Ishikawa (cell line): Measurements from ENCODE around the gene ATAD3C.

Experiments used
- CEBPB ChIP-seq: IDR thresholded peaks from 2 replicates; pipeline ENCODE4 v1.6.1; 2012
- EGR1 ChIP-seq: IDR thresholded peaks from 2 replicates; pipeline ENCODE4 v1.6.1; 2012
- EP300 ChIP-seq: IDR thresholded peaks from 2 replicates; pipeline ENCODE4 v1.6.1; 2012; ENCODE audit warnings: borderline replicate concordance
- FOXM1 ChIP-seq: IDR thresholded peaks from 2 replicates; pipeline ENCODE4 v1.6.1; 2012; ENCODE audit warnings: low read depth, borderline replicate concordance
- MAX ChIP-seq: IDR thresholded peaks from 2 replicates; pipeline ENCODE4 v1.6.1; 2012
- NFIC ChIP-seq: IDR thresholded peaks from 2 replicates; pipeline ENCODE4 v1.6.1; 2012
- RAD21 ChIP-seq: IDR thresholded peaks from 2 replicates; pipeline ENCODE4 v1.6.1; 2012; ENCODE audit warnings: low read depth
- REST ChIP-seq: IDR thresholded peaks from 2 replicates; pipeline ENCODE4 v1.6.1; 2012; ENCODE audit warnings: low read depth, mild to moderate bottlenecking
- TAF1 ChIP-seq: IDR thresholded peaks from 2 replicates; pipeline ENCODE4 v1.6.1; 2012; ENCODE audit warnings: low read depth, mild to moderate bottlenecking
- TCF12 ChIP-seq: IDR thresholded peaks from 2 replicates; pipeline ENCODE4 v1.6.1; 2012; ENCODE audit warnings: low read depth
- ZBTB7A ChIP-seq: IDR thresholded peaks from 2 replicates; pipeline ENCODE4 v1.6.1; 2012; ENCODE audit warnings: low read depth

- no peak for TF ChIP-seq CEBPB
- no peak for TF ChIP-seq RAD21
- no peak for TF ChIP-seq MAX
- no peak for TF ChIP-seq TCF12
- TF ChIP-seq ZBTB7A = no peak; the same call in 1 of the 2 replicates
- TF ChIP-seq TAF1 = no peak
- no peak for TF ChIP-seq EP300
- TF ChIP-seq REST = no peak
- TF ChIP-seq FOXM1 = no peak
- TF ChIP-seq EGR1 = no peak
- no peak for TF ChIP-seq NFIC
Measured at GRCh38 chr1:1399872-1400575, 49.5 kb upstream of the ATAD3C start.
